HG03520 (cell line): ENCODE data around the gene RWDD3.

Experiments
- ATAC-seq: cut with Tn5 transposase; IDR thresholded peaks from one replicate; pipeline ENCODE4 v1.9.1; 2021; ENCODE audit warnings: mild to moderate bottlenecking, moderate library complexity; ENCODE audit not compliant: unreplicated experiment

RWDD3 gene

DNA sequence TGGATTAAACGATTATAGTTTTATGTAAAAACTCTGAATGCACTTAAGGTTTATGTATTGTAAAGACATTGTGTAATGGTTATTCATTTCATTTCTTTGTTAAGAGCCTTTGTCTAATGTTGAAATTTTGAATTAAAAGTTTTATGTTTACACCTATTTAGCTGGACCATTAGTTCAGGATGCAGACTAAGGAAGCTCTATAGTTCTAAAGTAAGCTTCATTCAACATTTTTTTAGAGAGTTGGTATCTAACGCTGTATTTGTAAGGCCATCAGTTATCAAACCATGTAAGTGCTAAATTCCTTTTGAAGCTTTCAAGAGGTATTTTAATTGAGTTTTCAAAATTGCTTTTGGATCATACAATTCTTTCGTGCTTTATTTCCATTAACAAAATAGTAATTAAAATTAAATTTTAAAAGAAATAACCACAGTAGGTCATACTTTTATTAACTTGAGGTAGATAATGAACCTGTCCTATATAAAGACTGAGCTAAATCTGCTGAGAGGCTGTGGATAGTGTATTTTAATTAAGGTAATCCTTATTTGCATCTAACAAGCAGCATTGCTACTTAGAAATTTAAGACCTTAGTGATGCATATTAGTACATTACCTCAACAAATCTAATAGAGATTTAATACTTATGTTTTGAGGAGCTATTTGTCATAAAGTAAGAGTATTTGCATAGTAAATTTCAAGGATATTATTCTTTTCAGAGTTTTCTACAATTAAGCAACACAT is 47.9 kb downstream of the RWDD3 start:
- ATAC-seq = no peak

DNA sequence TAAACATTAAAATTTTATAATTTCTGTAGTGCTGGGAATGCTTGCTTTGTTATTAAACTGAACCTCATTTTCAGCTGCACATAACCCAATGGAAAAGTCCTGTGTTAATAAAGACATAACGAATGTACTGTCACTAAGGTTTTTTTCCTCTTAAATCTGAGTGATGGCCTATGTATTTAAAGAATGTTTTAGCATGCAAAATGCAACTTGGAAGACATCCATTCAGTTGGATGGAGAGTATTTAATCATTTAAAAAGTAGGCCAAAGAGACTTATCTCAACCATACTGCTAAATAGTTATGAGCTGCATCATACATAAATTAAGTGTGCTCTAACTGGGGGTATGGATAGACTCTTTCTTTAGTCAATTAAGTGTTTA is 48.5 kb downstream of the RWDD3 start:
- ATAC-seq = no peak

DNA sequence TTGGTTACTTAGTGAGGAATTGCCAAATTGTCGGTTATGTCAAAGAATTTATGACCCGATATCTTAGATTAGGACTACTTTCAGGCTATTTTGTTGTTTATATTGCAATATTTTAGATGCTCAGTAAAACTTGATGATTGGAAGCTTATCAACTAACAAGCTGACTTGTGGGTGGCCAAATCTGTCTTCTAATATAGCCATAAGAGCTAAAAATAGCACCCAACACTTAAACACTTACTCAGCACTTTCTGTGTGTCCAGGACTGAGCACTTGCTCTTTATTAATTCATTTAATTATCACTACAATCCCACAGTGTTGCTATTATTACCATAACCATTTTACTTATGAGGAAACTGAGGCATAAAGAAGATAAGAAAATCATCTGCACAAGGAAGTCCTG is 50.4 kb downstream of the RWDD3 start:
- ATAC-seq = no peak

DNA sequence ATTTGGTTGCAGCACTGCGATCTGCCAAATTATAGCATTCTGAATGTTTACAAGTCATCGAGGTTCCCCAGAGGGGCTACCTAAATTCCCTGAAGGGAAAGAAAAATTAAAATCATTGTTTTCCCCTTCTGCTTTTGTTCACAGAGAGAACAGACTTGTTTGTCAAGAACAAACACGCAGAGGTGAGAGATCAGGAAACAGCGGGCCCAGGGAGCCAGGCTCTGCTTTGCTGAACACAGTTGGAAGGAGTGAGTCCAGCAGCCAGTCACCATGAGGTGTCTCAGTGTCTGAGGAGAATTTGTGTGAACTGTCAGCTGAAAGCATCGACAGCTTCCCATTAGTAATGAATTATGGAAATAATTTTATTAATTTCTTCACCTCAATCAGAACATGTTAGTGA is 52.5 kb downstream of the RWDD3 start:
- no peak for ATAC-seq

DNA sequence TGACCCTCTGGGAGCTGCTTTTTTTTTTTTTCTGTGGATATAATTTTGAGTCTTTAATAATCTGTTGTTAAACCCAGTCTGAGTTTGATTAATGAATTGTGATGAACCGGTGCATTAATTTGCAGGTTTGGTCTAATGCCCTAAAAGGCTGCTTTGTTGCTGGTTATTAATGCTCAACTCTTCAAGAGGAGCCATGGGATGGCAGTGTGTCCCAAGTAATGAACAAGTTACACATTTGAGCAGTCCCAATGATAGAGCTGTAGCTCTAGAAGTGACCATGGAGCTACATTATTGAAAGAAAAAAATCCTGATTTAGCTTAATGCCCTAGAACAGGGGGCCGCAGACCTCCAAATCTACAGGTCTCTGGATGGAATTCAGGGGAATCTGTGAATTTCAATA is 53.1 kb downstream of the RWDD3 start:
- ATAC-seq = no peak

DNA sequence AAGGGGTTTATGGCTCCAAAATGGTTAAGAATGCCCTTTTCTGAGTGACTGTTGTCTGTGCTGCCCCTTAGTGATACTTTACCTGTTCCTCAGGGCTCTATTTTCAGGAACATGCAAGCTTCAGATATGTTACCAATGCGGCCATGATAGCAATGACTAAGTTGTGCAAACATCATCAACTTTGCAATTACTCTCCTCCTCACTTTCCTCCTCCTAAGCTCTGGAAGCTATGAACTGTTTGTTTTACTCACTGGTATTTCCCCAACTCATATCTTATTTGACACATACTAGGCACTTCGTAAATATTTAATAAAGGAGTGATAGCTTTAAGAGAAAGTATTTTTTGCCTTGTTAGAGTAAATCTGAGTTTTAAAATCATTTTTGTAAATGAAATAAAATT is 53.8 kb downstream of the RWDD3 start:
- no peak for ATAC-seq
